NCI-H2171 treated with DMSO at 0.1 percent for 48 hours (cell line): ENCODE measurements around the gene PIK3AP1.
A peak's percentile ranks its signal among the peaks of the same experiment; 100 is the strongest.
"Not testable (repeated sequence)": the region's sequence is repeated elsewhere in the genome, so short reads cannot be mapped to it uniquely, and the experiment has no call there.

ENCODE experiments used
- DNase-seq: peaks from one replicate; lab custom pipeline; 2025; lab: John Stamatoyannopoulos, UW

The PIK3AP1 gene

DNA sequence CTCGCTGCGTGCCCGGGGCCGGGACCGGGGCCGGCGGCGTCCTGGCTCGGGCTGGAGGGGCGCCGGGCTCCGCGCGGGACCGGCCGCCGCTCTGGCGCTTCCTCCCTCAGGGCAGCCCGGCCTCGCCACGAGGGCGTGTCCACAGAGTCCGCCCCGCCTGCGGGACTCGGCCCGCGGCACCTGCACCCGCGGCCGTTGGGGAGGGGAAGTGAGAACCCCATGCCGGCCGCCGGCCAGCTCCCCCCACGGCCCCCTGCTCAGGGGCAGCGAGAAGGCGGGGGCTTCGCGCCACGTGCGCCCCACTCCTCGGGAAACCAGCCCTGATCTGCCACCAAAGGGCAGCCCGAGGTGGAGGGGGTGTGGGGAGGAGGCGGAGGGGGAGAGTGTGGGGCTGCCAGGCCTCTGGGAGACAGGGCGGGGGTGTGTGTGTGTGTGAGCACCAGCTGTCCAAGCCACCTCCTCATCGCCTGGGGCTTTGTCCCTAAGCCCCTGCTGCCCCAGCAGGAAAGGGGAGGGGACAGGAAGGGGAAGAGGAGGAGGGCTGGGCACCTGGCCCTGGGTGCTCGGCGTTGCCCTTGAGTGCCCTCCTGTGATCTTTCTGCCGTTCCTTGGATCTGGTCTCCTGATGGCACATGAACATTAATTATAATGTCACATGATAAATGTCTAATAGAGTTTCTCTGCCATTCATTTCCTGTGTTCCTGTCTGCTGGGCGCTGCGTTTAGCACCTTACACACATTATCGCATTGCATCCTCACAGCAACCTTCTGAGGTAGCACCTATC, at the start of gene PIK3AP1:
PIK3AP1 (minus strand) TSS at position 93 of the 785 bp plus-strand sequence. CDS start 120 bp downstream, outside the sequence.
- peak; percentile 69 for DNase-seq

GRCh38 chr10:96768136-96768535, 47.8 kb upstream of the PIK3AP1 start:
- DNase-seq: no peak

DNA sequence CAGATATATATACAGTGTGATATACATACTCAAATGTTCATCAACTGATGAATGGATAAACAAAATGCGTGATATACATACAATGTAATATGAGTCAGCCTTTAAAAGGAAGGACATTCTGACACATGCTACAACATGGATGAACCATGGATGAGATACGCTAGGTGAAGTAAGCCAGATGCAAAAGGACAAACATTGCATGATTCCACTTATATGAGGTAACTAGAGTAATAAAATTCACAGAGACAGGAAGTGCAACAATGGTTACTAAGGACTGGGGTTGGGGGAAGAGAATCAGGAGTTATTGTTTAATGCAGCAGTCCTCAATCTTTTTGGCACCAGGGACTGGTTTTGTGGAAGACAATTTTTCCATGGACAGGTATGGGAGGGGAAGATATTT, 47.3 kb upstream of the PIK3AP1 start:
- no peak for DNase-seq

DNA sequence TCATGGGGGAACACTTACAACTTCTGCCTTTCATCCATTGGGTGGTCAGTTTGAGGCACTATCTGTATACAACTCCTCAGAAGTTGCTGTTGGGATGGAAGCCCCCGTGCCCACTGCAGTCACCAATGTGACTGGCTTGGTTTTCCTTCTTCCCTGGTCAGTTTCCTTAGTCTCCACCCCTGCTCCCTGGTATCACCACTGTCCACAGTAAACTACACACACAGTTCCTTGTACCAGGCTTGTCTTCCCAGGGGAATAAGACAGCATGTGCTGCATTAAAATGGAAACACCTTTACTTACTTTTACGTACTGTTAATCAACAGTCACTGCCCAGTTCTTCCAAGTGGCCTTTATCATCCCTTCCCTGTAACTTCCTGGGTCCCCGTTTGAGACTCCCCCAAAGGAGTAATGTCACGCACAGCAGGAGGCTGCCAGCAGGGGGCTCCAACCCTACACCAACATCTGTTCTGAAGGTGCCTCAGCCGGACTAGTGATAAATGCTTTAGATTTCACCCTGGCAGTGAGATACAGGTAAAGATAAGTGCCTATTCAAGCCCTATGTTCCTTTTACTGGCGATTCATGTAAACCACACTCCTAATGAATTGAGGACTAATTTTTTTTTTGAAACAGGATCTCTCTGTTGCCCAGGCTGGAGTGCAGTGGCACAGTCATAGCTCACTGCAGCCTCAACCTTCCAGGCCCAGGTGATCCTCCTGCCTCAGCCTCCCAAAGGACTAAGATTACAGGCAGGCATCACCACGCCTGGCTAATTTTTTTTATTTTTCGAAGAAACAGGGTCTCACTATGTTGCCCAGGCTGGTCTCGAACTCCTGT, 45.3 kb upstream of the PIK3AP1 start:
- peak; percentile 13 for DNase-seq

DNA sequence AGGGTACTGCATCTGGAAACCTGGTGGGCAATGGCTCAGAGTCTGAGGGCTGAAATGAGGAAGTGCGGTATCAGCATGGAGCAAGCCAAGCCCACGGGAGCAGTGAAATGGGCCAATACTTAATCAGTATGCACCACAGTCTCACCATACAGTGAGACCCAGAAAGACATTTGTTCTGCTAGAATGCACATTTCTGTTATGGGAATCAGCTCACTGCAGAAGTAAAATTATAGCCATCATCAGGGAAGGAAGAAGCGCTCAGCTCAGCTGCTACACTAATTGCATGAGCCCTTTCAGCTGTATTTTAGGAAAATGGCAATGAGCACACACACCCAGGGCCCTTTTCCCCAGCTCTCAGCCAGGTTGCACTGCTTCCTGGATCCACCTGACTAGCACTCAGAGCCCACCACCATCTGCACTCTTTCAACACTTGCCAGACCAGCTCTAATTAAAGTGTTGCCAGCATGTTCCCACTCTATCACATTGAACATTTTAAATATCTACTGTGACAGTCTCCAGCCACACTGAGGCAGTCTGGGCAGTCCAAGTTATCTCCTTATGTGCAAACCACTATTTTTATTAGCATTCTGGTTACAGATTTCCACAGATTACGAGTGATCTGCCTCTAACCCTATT, 44.2 kb upstream of the PIK3AP1 start:
- peak; percentile 37 for DNase-seq

GRCh38 chr10:96758423-96758822, 38.1 kb upstream of the PIK3AP1 start:
- no peak for DNase-seq

DNA sequence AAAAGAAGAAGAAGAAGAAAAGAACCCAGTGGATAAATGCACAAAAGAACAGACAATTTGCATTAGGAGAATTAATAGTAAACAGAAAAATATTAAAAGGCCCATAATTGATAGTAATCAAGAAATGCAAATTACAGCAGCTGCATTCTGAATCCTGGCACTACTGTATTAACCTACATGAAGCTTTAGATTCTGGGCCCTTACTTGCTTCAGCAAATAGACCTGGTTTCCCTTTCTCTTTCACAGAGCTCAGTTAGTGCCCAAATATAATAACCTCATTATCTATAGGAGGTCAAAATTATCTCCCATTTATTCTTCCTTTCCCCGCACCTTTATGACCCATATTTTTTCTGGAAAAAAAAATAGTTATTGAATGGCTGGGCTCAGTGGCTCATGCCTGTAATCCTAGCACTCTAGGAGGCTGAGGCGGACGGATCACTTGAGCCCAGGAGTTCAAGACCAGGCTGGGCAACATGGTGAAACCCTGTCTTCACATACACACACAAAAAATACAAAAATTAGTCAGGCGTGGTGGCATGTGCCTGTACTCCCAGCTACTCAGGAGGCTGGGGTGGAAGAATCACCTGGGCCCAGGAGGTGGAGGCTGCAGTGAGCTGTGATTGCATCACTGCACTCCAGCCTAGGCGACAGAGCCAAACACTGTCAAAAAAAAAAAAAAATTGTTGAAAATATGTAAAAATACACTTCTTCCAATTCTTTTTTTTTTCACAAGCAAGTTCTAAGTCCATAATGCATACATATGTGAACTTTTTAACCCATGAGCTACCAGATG, 36.0 kb upstream of the PIK3AP1 start:
- no peak for DNase-seq

DNA sequence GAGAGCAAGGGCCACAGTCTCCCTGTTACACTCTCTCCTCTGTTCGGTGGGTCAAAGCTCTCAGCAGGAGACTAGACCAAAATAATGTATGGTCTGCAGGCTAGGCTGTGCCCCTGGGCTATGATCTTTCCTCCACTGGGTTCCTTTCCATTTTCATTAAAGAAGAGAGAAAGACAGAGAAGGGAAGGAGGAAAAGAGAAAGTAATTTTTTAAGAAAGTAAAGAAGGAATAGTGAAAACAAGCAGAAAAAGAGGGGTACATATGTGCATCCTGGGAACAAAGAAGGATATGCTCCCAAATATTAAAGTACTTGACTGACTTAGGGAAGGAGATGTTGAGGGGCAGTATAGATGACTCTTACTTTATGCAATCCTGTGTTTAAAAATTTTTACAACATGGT, 33.6 kb upstream of the PIK3AP1 start:
- DNase-seq: no peak

- DNase-seq: no peak
These were observed 32.1 kb upstream of the PIK3AP1 start for GRCh38 chr10:96752375-96752774.

GRCh38 chr10:96750316-96750715, 30.0 kb upstream of the PIK3AP1 start:
- DNase-seq: not testable (repeated sequence)

- no peak for DNase-seq
These were observed 27.6 kb upstream of the PIK3AP1 start for GRCh38 chr10:96747734-96748550.

DNA sequence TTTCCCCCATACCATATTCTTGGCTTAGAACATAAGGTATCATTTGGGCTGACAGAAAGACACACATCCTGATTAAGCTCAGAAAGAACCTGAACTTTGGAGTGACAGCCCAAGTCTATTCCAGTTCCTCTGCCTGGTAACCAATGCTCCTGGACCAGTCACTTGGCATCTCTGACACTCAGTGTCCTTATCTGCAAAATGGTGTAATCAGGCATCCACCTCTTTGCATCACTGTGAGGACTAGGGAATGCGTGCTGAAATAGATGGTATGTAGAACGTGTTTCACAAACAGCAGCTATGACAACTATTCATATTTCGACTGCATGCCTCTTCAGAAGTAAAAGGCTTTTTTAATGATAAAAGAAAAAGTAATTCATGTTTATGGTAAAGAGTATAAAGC, 26.2 kb upstream of the PIK3AP1 start:
- DNase-seq: no peak

GRCh38 chr10:96745950-96746349, 25.6 kb upstream of the PIK3AP1 start:
- DNase-seq: no peak

- DNase-seq: no peak
These were observed 23.8 kb upstream of the PIK3AP1 start for GRCh38 chr10:96743988-96744585.

DNA sequence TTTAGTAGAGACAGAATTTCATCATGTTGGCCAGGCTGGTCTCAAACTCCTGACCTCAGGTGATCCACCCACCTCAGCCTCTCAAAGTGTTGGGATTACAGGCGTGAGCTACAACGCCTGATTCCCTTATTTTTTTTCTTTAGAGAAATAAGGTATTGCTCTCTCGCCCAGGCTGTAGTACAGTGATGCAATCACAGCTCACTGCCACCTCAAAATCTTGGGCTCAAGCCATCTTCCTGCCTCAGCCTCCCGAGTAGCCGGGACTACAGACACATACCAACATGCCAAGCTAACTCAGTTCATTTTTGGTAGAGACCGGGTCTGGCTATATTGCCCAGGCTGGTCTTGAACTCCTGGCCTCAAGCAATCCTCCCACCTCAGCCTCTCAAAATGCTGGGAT, 21.2 kb upstream of the PIK3AP1 start:
- DNase-seq: not testable (repeated sequence)

DNA sequence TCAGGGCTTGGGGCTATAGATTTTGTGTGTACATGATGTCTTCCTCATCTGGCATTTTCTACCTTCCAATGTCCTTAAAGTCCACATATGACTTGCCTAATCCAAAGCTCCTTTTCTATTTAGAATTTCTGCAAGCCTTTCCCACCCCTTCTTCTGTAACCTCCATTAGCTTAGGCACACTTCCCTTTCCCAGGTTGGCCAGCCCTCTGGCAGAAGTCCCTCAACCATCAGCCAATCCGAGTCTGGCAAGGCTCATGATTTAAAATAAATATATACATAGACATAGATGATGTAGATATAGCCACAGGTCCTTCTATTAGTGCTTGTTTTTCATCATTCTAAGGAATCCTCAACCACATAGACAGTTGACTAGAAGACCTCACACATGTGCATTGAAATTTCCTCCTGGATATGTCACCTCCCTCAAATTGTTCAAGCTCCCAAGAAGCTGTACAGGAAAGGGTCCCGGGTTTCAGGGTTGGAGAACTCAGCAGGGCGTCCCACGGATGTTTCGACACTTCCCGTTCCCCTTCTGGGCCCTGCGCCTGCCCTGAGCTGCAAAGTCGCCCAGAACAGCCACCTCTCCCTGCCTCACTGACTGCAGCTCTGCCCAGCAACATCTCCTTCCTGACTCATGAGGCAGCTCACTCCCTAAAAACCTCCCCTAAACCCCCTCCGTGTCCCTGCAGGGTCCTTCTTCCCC, 20.4 kb upstream of the PIK3AP1 start:
- DNase-seq: no peak

- no peak for DNase-seq
These were observed 19.8 kb upstream of the PIK3AP1 start for GRCh38 chr10:96740141-96740540.

DNA sequence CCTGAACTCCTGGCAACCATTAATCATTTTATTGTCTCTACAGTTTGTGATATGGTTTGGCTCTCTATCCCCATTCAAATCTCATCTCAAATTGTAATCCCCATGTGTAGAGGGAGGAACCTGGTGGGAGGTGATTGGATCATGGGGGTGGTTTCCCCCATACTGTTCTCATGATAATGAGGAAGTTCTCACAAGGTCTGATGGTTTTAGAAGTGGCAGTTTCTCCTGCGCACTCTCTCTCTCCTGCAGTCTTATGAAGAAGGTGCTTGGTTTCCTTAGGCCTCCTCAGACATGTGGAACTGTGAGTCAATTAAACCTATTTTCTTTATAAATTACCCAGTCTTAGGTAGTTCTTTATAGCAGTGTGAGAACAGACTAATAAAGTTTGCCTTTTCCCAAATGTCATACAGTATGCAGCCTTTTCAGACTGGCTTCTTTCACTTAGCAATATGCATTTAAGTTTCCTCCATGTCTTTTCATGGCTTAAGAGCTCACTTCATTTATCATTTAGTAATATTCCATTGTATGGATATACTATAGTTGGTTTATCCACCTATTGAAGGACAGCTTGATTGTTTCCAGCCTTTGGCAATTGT, 17.1 kb upstream of the PIK3AP1 start:
- DNase-seq: not testable (repeated sequence)

DNA sequence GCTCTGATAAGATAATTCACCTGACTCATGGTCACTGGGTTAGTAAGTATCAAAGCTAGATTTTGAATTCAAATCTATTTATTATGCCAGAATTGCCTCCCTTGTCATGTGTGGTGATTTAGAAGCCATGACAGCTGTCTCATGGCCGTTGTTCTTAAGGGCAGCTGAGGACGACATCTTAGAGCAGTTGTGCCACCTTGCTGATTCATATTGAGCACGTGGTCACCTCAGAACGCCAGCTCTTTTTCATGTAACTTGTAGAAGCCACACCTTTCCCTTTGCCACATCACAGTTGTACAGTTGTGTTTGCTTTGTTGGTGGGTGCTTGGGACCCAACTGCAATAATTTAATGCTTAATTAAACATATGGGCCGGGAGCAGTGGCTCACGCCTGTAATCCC, 4.3 kb upstream of the PIK3AP1 start:
- DNase-seq: no peak

DNA sequence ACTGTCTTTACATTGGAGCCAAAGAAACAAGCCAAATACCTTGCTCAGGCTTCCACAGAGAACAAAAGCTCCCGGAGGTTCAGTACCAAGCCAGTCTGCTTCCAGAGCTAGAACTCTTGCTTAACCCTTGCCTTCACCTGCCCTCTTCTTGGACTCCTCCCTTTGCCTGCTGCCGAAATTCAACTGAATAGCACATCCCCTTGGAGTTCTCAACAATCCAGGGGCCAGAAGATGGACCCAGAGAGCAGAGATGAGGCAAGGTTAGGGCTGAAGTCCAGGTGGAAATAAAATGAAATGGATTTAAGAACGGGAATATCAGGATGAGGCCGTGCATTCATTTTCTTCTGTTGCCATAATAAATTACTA, 876 bp upstream of the PIK3AP1 start:
- DNase-seq: peak; percentile 64
